ENCODE data around the gene CRIM1. TPM values are rescaled to one million over a fixed set of nuclear protein-coding genes. Genes with fewer than 3 reads are reported as not detected.
A peak's percentile ranks its signal among the peaks of the same experiment; 100 is the strongest.

The CRIM1 gene
- total RNA-seq, 1 donor from 2014 or later, result 790 TPM

GRCh38 chr2:36371070-36371874 is 15.7 kb downstream of the CRIM1 start:
- no peak for DNase-seq (ENCODE audit: low read depth, low spot score)

- DNase-seq (ENCODE audit: low read depth, low spot score), result peak; percentile 79
Measured at GRCh38 chr2:36371928-36372391, 16.4 kb downstream of the CRIM1 start.

GRCh38 chr2:36373149-36373926 is 17.8 kb downstream of the CRIM1 start:
- DNase-seq (ENCODE audit: low read depth, low spot score), result no peak

GRCh38 chr2:36374585-36374984 is 19.0 kb downstream of the CRIM1 start:
- no peak for DNase-seq (ENCODE audit: low read depth, low spot score)

- DNase-seq (ENCODE audit: low read depth, low spot score), result no peak
Measured at GRCh38 chr2:36376319-36376765, 20.8 kb downstream of the CRIM1 start.

- no peak for DNase-seq (ENCODE audit: low read depth, low spot score)
Measured at GRCh38 chr2:36376992-36377738, 21.6 kb downstream of the CRIM1 start.

- DNase-seq (ENCODE audit: low read depth, low spot score), result no peak
Measured at GRCh38 chr2:36379710-36380448, 24.3 kb downstream of the CRIM1 start.

GRCh38 chr2:36380624-36381481 is 25.3 kb downstream of the CRIM1 start:
- DNase-seq (ENCODE audit: low read depth, low spot score), result peak; percentile 64

GRCh38 chr2:36381993-36382392 is 26.4 kb downstream of the CRIM1 start:
- no peak for DNase-seq (ENCODE audit: low read depth, low spot score)

- no peak for DNase-seq (ENCODE audit: low read depth, low spot score)
Measured at GRCh38 chr2:36382472-36382871, 26.9 kb downstream of the CRIM1 start.

- no peak for DNase-seq (ENCODE audit: low read depth, low spot score)
Measured at GRCh38 chr2:36383726-36384125, 28.1 kb downstream of the CRIM1 start.

- DNase-seq (ENCODE audit: low read depth, low spot score), result no peak
Measured at GRCh38 chr2:36384454-36384853, 28.9 kb downstream of the CRIM1 start.

GRCh38 chr2:36385603-36386002 is 30.0 kb downstream of the CRIM1 start:
- no peak for DNase-seq (ENCODE audit: low read depth, low spot score)

GRCh38 chr2:36387258-36387916 is 31.8 kb downstream of the CRIM1 start:
- no peak for DNase-seq (ENCODE audit: low read depth, low spot score)

GRCh38 chr2:36388472-36388871 is 32.9 kb downstream of the CRIM1 start:
- DNase-seq (ENCODE audit: low read depth, low spot score), result no peak

GRCh38 chr2:36389091-36389564 is 33.5 kb downstream of the CRIM1 start:
- peak; percentile 79 for DNase-seq (ENCODE audit: low read depth, low spot score)

- DNase-seq (ENCODE audit: low read depth, low spot score), result no peak
Measured at GRCh38 chr2:36389577-36389976, 34.0 kb downstream of the CRIM1 start.

- no peak for DNase-seq (ENCODE audit: low read depth, low spot score)
Measured at GRCh38 chr2:36392571-36393255, 37.1 kb downstream of the CRIM1 start.

- no peak for DNase-seq (ENCODE audit: low read depth, low spot score)
Measured at GRCh38 chr2:36393738-36394256, 38.2 kb downstream of the CRIM1 start.

Data from pulmonary artery endothelial cell (primary cell).